PC-9 (cell line): ENCODE data around the gene OR2S2.

Source experiments
- CTCF ChIP-seq: fragments of 200-600 bp; sonication (generic); conservative IDR thresholded peaks from 2 replicates; pipeline ENCODE4 v1.6.1; 2017; ENCODE audit warnings: mixed run types, antibody characterized with exemption, mild to moderate bottlenecking, moderate library complexity
- EZH2 ChIP-seq: fragments of 200-600 bp; sonication (generic); IDR thresholded peaks from 2 replicates; pipeline ENCODE4 v1.8.0; 2017; ENCODE audit warnings: antibody characterized with exemption, low read depth

- TF ChIP-seq CTCF: no peak
- no peak for TF ChIP-seq EZH2
Measured at GRCh38 chr9:35912791-35913400, 45.1 kb downstream of the OR2S2 start.
